HG03135 (cell line): Measurements from ENCODE around the gene KREMEN2.

Experiments
- ATAC-seq: cut with Tn5 transposase; IDR thresholded peaks from one replicate; pipeline ENCODE4 v1.9.1; 2021; ENCODE audit warnings: mild to moderate bottlenecking, moderate library complexity; ENCODE audit not compliant: unreplicated experiment

KREMEN2 gene

GRCh38 chr16:2963074-2963722, 877 bp upstream of the KREMEN2 start:
- no peak for ATAC-seq

GRCh38 chr16:2964475-2965336, 631 bp downstream of the KREMEN2 start:
- ATAC-seq, result no peak

DNA sequence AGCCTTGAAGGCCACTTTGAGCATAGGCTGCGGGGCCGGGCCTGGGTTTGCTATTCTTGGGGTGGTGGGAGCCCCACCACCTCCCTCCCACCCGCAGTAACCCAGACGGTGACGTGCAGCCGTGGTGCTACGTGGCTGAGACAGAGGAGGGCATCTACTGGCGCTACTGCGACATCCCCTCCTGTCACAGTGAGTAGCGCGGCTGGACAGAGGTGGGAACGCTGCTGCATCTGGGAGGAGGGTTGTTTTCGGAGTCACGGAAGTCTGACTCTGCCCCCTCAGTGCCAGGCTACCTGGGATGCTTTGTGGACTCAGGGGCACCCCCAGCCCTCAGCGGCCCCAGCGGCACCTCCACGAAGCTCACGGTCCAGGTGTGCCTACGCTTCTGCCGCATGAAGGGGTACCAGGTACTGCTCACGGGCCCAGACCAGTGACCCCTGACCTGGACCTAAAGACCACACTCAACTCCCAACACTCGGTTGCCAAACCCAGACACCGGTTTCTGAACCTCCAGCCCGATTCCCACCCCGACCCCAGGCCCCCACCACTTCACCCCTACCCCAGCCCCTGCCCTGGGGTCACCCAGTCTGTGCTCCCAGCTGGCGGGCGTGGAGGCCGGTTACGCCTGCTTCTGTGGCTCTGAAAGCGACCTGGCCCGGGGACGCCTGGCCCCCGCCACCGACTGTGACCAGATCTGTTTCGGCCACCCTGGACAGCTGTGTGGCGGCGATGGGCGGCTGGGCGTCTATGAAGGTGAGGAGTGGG, 2.1 kb downstream of the KREMEN2 start:
- ATAC-seq, result no peak

DNA sequence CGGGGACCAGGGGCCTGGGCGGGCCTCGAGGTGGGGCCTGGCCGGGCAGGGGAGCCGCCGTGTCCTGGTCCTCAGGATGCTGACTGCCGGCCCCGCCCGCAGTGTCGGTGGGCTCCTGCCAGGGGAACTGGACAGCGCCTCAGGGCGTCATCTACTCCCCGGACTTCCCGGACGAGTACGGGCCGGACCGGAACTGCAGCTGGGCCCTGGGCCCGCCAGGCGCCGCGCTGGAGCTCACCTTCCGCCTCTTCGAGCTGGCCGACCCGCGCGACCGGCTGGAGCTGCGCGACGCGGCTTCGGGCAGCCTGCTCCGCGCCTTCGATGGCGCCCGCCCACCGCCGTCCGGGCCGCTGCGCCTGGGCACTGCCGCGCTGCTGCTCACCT, 2.7 kb downstream of the KREMEN2 start:
- ATAC-seq, result no peak

DNA sequence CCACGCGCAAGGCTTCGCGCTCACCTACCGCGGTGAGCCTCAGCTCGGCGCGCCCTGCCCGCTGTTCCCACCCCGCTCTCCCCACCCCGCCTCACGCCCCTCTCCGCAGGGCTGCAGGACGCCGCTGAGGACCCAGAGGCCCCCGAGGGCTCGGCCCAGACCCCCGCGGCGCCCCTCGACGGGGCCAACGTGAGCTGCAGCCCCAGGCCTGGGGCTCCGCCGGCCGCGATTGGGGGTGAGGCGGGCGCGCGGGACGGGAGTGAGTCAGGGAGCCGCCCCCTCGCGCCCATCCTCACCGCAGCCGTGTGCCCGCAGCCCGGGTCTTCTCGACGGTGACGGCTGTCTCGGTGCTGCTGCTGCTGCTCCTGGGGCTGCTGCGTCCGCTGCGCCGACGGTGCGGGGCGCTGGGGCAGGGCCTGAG, 3.1 kb downstream of the KREMEN2 start:
- ATAC-seq, result no peak

DNA sequence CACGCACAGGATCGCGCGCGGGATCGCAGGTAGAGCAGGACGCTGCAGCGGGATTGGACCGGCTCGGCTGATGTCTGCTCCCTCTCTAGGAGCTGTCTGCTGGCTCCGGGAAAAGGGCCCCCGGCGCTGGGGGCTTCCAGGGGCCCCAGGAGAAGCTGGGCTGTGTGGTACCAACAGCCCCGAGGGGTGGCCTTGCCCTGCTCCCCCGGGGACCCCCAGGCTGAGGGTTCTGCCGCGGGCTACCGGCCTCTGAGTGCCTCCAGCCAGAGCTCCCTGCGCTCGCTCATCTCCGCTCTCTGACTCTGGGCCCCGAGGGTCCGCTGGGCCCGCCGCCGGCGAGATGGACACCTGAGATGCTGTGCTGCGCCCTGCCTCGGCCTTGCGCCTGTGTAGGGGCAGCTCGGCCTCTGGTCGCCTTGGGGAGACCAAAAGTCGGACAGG, 3.7 kb downstream of the KREMEN2 start:
- ATAC-seq, result no peak

DNA sequence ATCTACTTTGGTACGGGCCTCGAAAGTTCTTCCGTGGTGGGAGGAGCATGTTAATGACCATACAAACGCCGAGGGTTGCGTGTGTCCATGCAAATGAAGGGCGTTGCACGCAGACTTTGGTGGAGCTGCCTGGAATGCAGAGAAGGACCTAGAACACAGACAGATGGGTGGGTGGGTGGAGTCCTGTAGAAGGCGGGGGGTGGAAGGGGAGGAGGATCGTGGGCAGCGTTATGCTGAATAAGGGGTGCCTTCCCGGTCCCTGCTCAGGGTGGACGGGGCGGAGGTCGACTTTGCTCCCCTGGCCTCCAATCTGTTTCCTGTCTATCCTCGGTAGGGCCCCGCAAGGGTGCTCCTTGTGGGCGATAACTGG, 4.3 kb downstream of the KREMEN2 start:
- no peak for ATAC-seq

DNA sequence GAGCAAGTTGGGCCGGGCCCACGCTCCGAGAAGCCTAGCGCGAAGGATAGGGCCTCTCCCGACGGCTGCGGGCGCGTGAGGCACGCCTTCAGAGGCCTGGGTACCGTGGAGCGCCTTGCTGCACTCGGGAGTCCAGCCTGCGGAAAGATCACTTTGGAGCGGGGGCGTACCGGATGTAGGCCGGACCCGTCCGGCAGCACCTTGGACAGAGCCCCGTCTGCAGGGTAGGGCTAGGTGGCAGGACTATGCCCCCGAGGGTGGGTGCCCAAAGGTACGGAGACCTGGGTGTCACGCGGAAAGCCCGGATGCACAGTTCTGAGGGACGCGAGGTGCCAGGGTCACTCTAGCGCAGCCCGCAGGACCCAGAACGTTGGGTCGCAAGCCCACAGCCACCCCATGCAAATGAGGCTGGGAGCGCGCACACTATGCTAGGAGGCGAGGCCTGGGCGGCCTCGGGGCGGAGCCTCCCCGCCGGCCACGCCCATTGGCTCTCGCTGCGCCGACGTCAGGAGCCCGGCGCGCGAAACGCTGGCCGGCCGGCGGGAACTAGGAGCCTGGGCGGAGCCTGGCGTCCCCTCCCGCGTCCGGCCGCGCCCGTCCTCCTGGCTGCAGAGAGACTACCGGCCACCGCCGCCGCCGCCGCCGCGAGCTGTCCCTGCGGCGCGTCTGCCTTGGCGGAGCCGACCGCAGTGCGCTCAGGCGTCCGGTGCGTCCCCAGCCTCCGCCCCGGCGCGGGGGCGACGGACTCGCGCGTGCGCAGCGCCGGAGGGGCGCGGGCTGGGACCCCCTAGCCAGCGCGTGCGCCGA, 4.9 kb downstream of the KREMEN2 start, which contains the start of gene PAQR4:
Gene PAQR4 (plus strand): TSS at position 611 of the 807 bp plus-strand sequence. CDS start 327 bp downstream, outside the sequence.
- ATAC-seq, result peak; percentile 69

- ATAC-seq, result peak; percentile 30
Measured at GRCh38 chr16:2969545-2970521, 5.8 kb downstream of the KREMEN2 start.

GRCh38 chr16:2970563-2970962, 6.5 kb downstream of the KREMEN2 start:
- no peak for ATAC-seq

GRCh38 chr16:2971134-2971984, 7.3 kb downstream of the KREMEN2 start:
- ATAC-seq, result no peak

DNA sequence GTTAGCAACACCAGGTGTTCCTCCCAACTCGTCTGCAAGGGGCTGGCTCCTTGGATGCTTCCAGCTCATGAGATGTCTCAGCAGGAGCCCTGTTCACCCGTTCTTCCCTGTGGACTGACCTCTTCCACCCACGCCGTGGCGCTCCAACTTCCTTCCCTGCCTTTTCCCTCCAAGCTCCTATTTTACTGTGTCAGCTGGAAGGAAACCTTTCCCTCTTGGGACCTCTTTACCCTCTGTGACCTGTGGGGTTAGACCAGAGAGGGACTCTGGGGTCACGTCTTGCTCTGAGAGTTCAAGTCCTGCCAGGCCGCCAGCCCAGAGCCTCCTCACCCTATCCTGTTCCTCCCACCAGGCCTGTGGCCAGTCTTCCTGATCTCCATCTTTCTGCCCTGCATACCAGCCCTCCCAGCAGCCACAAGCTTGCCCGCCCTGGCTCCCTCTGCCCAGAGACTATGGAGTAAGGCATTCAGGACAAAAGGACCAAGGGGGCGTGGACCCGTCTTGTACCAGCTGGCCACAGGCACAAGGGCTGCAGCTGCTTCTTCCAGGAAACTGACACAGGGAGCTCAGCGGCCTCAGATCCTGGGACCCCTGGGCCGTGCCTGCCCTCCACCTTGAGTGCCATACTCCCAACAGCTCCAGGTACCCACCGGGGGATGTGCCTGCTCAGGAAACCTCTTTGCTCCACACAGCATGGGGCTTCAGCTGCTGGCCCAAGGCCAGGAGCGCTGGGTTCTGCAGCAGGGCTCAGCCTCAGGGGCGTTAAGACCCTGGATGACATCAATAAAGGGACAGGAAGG, 8.1 kb downstream of the KREMEN2 start:
- ATAC-seq, result no peak

DNA sequence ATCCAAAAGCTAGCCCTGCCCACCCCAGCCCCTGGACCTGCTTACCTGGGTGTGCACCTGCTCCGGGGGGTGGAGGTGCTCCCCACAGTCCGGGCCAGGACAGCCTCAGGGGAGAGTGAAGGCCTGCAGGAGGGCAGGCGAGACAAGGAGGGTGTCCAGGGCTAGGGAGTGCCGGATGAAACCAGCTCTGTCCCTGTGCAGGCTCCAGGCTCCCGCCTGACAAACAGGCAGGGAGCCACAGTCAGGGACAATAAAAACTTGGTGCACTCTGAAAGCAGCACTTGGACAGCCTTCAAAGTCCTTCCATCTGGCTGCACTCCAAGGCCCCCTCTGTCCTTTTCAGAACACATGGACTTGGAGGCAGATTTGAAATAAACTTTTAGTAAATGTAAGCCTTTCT, 9.0 kb downstream of the KREMEN2 start:
- ATAC-seq, result no peak

- no peak for ATAC-seq
Measured at GRCh38 chr16:2973605-2974318, 9.7 kb downstream of the KREMEN2 start.

DNA sequence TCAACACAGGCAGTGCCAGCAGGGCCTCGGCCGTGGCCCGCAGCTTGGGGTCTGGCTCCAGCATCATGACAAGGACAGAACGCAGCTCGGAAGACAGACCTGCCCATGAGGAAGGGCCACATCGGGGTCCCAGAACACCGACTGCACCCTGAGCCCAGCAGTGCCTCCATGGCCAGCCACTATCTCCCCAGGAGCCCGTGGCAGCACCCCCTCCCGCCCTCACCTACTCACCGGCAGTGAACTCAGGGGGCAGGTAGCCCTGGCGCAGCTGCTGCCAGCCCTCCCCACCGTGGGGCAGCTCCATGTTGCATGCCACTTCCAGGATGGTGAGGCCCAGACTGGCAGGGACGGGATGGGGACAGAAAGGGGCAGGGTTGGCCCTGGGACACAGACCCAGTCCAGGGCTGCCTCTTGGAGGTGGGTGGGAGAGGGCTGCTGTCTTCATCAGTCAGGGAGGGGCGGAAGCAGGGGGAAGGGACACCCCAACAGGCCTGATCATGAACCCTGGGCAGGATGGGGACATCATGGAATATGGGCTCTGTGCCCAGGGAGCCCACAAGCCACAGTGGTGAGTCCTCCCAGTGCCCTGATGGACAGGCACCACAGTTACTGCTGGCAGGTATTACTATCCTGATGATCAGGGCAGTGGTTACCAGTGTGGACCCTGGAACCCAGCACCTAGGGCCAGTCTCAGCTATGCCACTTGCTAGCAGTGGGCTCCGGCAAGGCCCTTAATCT, 10.4 kb downstream of the KREMEN2 start:
- ATAC-seq, result no peak

GRCh38 chr16:2975161-2975795, 11.2 kb downstream of the KREMEN2 start:
- ATAC-seq, result no peak
